GM18505 (cell line): ENCODE data around the gene CRB1.
A peak's percentile ranks its signal among the peaks of the same experiment; 100 is the strongest.

Source experiments
- ATAC-seq: cut with Tn5 transposase; IDR thresholded peaks from one replicate; pipeline ENCODE4 v1.9.1; 2021; ENCODE audit not compliant: unreplicated experiment
- POLR2A ChIP-seq: IDR thresholded peaks from 4 replicates; pipeline ENCODE4 v1.6.1; 2011; ENCODE audit warnings: borderline replicate concordance; ENCODE audit not compliant: insufficient read depth, insufficient read length; ENCODE audit errors: extremely low read depth

The CRB1 gene

GRCh38 chr1:197342044-197342565 lies 74.1 kb downstream of the CRB1 start:
- no peak for TF ChIP-seq POLR2A
- no peak for ATAC-seq

GRCh38 chr1:197342669-197343068 lies 74.6 kb downstream of the CRB1 start:
- no peak for TF ChIP-seq POLR2A
- ATAC-seq: no peak

GRCh38 chr1:197343663-197344273 lies 75.7 kb downstream of the CRB1 start:
- no peak for ATAC-seq

GRCh38 chr1:197351821-197352440 lies 83.9 kb downstream of the CRB1 start:
- TF ChIP-seq POLR2A: no peak
- ATAC-seq: no peak

More at GRCh38 chr1:197343663-197344273, 75.7 kb downstream of the CRB1 start:
- no peak for TF ChIP-seq POLR2A

GRCh38 chr1:197355248-197355995 lies 87.4 kb downstream of the CRB1 start:
- TF ChIP-seq POLR2A: no peak
- no peak for ATAC-seq

GRCh38 chr1:197356723-197357533 lies 88.9 kb downstream of the CRB1 start:
- ATAC-seq: peak; percentile 70
- no peak for TF ChIP-seq POLR2A

- TF ChIP-seq POLR2A: no peak
- ATAC-seq: no peak
These were observed 90.9 kb downstream of the CRB1 start for GRCh38 chr1:197358959-197359358.

GRCh38 chr1:197360068-197360467 lies 92.0 kb downstream of the CRB1 start:
- no peak for ATAC-seq
- TF ChIP-seq POLR2A: no peak

GRCh38 chr1:197362871-197363270 lies 94.8 kb downstream of the CRB1 start:
- no peak for TF ChIP-seq POLR2A
- ATAC-seq: no peak

GRCh38 chr1:197363855-197364254 lies 95.8 kb downstream of the CRB1 start:
- TF ChIP-seq POLR2A: no peak
- no peak for ATAC-seq

GRCh38 chr1:197366996-197367395 lies 98.9 kb downstream of the CRB1 start:
- TF ChIP-seq POLR2A: no peak
- ATAC-seq: no peak

- no peak for TF ChIP-seq POLR2A
- no peak for ATAC-seq
These were observed 99.6 kb downstream of the CRB1 start for GRCh38 chr1:197367627-197368026.

GRCh38 chr1:197374428-197374827 lies 106.4 kb downstream of the CRB1 start:
- TF ChIP-seq POLR2A: no peak
- no peak for ATAC-seq
